8988T (cell line): ENCODE data around the gene TENM3.

Experiments
- DNase-seq: peaks from one replicate; pipeline ENCODE4 v3.0.0; 2011

TENM3 gene

DNA sequence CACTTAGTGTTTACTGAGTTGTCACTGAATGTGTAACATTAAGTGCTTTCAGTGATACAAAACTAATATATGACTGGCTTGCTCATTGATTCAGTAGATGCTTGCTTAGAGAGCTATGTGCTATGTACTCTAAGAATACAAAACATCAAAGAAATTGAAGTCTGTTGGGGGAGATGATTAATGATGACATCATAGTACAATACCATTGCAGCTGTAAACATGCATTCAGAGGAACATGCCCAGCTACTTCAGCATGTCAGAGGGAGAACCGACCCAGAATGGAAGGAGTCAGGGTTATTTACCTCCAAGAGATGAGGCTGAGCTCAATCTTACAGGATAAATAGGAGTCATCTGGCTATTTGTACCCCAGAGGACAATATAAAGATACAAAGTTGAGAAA lies 290.8 kb downstream of the TENM3 start:
- DNase-seq = no peak

DNA sequence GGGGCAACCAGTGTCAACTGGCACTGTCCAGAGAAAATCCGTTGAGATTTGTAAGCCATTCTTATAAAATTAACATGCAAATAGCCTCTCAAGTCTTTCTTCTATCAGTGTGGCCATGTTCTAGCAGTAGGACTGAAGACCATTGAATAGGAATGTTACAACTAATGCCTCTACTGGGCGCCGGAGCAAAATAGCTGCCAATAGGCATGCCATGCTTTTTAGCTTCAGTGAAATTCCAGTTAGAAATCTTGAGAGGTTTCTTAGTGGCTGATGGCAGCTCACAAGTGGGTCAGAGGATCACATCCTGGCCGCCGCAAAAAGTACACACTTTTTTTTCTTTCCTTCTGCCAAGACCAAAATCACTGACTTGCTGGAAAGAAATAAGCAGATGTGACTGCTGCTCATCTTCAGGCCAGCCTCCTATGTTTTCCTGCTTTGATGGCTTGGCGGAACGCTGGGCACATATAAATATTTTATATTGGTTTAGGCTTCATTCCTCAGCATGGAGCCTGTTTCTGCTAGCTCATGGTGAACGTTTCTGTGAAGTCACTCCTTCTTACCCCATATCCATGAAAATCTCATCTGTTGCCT lies 293.1 kb downstream of the TENM3 start:
- DNase-seq = no peak

DNA sequence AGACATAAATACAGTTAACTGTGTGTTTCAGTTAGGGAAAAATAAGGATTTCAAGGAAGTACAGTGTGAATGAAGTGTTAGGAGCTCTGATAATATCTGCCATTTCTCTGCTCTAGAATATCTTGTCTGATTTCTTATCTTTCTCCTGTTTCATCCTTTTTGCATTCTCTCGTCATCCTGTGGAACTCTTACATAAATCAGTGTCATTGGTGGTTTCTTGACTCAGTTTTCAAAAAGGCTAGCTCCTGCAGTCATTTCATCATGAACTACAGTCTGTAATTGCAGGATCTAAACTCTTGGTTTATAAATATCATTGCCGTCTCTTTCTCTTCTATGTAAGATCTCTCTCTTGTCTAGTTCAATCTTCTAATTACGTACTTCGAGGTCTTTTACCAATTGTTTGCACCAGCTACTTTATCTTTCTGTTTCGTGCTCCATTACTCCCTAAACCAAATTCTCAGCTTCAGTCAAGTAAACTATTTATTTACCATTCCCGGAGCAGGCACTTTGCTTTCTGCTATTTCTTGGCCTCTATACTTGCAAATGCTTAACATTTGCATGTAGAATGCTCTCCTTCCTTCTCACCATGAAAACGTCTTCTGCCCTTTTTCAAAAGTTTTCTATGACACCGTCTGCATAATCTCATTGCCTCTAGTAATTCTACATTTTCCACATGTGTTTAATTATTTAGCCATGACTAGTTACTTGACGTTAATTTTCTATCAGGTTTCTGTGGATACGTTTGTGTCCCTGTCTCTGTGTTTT lies 294.0 kb downstream of the TENM3 start:
- no peak for DNase-seq

DNA sequence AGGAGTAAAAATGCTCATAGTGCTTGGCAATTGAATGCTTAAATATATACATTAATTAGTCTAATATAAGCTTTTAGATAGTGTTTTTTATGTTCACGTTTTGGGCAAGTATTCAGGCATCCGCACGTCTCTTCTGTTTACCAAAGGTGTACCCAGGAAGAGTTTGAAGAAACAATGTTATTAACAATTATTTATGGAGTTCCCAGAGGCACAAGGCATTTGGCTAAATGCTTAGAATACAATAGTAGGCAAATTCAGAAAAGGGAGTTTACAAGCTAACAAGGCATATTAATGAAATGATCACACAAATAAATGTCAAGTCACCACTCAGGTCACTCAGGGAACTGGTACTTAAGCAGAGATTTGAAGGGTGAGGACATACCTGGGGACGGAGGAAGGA lies 294.8 kb downstream of the TENM3 start:
- DNase-seq = no peak

DNA sequence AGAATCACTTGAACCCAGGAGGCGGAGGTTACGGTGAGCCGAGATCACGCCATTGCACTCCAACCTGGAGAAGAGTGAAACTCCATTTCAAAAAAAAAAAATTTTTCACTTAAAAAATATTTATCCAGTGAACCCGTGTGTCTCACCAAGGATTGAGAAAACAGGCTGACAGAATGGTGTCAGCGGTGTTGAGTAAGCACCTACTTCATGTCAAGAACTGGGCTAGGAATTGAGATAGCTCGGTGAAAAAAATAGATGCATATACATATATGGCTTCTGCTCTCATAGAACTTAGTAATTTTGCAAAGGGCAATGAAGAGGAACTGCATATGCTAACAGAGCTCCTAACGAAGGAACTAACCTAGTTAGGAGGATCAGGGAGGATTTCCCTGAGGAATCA lies 297.3 kb downstream of the TENM3 start:
- no peak for DNase-seq

DNA sequence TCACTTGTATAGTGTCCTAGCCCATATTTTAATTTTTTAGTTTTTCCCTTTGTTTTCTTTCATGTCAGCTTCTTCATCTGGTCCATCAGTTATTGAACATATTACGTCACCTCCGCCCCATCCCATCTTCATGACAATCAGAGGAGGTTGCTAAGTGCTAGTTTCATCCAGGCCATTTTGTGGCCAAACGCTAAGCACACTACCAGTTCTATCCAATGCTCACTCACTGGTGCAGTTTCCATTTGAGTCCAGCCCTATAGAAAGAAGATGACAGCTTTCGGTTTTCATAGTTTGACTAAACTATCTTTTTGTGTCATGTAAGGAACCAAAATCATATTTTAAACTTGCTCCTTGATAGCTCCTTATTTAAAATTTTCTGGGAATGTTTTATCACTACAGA lies 304.2 kb downstream of the TENM3 start:
- no peak for DNase-seq

DNA sequence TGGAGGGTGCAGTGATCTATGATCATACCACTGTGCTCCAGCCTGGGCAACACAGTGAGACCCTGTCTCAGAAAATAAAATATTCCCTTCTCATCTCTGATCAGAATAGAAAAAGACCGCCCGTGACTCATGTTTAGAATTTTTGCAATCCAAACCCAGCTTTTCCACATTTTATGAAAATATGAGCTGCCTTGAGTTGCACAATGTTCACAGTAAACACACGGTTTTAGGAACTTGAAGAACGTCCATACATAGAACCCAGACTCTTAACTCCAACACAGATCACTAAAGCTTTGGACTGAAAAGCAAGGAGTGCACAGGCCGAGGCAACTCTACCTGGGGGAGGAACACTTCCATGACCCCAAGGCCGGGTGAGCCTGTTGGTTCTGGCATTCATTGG lies 305.0 kb downstream of the TENM3 start:
- no peak for DNase-seq

DNA sequence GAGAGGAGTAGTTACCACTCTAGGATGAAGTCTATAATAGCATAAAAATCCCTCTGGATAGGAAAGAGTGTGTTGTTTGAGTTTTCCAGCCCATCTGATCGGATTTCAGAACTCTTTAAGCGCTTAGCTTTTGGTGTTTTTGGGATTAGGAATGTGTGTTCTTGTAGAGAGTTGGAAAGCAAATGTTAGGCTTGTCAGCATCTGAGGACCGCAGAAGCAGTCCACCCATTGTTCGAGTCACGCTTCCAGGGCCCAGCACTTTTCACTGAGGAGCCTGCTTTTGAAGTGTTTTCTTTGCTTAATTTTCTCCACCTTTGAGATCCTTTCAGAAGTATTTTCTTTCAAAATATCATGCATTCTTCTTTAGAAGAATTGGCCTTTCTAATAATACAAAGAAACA lies 306.2 kb downstream of the TENM3 start:
- no peak for DNase-seq

DNA sequence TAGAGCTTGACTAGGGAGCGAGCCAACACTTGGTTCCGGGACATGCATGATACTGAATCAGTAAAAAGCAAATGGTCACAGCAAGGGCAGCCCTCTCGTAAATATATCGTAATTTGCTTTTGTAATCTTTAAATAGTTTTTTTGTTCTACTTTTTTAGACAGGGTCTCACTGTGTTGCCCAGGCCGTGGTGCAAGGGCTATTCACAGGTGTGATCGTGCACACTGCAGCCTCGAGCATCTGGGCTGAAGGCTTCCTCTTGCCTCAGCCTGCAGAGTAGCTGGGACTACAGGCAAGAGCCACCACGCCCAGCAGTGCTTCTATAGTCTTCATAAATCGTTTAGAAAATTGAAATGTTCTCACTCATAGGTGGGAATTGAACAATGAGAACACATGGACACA lies 309.7 kb downstream of the TENM3 start:
- no peak for DNase-seq

DNA sequence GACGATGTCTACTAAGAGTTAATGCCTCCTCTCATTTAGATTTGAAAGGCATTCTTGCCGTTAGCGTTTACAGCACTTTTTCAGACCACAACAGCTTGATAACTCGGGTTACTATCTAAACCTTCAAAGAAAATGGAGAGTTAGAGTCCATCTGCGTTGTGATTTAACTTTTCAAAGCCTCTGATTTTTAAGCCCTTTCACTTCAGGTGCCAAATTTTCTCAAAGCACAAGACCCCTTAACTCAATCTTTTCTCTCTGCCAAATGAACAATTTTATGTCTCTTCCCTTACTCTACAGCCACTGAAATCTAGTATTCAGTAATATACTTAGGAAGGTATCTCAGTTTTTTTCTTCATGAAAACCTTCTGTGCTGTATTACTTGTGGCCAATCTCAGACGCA lies 310.5 kb downstream of the TENM3 start:
- DNase-seq = no peak

DNA sequence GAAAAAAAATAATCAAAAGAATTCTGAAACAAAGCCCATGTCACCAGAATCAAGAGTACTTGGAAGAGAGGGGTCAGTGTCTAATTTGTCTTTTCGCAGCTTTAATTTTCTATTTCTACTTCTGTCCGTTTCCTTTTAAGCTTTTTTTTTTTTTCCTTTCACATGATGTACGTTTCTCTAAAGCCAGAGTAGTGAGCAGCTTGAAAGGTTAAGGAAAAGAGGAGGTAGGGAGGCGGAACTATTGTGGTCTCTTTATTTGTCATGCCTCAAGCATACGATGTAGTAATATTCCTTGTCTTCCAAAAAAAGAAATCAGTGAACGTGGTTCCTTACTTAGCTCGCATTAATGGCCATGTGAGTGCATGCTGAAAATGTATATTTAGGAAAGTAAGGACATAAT lies 311.5 kb downstream of the TENM3 start:
- no peak for DNase-seq

DNA sequence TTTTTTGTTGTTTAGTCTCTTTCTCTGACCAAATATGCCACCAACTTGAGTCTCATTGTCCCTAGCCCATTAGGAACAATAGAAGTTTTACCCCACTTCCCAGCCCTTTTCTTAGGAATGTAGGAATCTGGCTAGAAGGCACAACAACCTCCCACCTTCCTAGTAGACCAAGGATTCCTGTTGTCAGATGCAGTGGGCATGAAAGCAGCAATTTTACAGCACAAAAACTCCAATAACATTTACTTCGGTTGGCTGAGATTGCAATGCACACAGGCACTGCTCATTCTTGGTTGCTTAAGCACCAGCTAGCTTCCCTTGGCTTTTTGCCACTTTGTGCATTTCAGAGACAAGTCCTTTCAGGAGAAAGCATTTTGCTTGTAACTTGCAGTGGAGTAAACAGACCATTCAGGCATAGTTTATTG lies 312.8 kb downstream of the TENM3 start:
- DNase-seq = no peak

DNA sequence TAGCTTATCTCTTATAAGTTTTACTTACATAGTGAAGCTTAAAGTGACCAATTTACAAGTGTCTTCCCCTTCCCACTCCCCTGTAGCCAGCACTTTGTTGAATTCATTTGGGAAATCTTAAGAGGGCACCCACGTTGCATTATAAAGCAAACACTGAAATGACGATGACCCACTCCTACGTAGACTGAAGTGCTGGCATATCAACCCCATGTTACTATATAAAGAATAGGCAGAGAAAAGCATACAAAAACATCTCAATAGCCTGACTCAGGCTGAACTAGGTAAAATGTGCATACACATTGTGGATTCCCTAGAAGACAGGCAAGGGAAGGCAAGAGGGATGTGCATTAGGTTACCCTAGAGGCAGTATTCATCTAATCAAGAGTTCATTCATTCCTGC lies 313.4 kb downstream of the TENM3 start:
- DNase-seq = no peak

DNA sequence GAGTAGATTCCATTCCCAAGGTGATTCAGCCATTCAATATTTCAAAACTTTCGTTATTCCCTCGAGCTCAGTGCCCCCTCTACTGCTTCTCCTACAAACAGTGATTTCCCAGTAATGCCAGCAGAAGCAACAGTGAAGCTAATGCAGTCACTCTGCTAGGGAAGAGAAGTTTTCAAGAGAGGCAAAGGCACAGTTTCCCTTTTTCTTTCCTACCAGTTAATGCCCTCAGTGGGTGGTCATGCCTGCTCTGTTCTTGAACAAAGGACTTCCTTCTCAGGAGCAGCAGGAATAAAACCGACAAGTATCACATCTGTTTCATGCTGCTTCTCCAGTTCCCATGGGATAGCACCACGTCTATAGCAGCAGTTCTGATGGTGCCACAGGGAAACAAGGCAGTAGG lies 317.2 kb downstream of the TENM3 start:
- no peak for DNase-seq

DNA sequence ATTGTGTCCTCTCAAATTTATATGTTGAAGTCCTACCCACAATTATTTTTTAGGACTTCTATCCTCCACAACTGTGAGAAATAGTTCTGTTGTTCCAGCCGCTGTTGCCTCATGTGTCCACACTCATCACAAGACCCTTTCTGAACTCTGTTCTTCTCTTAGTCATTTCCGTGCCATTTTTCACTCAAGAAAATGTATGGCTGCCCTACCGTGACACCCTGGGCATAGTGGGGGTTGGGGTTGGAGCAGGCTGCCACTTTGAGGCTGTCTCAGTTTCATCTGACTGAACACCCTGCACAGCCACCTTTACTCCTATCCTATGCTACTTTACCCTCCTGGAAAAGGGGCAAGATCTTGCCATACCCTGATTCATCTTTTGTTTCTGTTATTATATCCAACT lies 319.1 kb downstream of the TENM3 start:
- DNase-seq = no peak

DNA sequence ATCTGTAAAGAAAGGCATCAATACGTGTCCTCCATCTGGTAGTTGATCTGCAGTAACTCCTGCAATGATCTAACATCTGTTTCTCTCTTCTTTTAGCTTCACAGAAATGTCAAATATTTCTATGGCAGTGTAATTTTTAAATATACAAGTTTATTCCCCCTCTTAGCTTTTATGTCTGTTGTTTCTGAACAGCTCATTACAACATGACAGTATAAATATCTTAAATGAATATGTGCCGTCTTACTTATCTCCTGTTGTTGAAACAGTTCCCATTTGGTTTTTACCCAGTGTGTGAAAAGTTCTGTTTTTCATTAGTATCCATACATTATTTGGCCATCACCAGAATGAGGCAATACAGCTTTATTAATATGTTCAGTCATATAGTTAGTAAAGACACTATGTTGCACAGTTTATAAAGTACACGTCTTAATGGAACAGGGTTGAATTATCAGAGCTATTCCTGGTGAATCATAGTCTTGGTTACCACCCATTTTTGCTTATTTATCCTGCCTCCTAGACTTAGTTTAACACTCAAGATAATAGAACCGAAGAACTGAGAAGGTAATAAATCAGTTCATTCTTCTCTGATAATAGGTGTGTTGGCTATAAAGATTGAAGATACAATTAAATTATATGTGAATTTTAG lies 321.6 kb downstream of the TENM3 start:
- DNase-seq = no peak

DNA sequence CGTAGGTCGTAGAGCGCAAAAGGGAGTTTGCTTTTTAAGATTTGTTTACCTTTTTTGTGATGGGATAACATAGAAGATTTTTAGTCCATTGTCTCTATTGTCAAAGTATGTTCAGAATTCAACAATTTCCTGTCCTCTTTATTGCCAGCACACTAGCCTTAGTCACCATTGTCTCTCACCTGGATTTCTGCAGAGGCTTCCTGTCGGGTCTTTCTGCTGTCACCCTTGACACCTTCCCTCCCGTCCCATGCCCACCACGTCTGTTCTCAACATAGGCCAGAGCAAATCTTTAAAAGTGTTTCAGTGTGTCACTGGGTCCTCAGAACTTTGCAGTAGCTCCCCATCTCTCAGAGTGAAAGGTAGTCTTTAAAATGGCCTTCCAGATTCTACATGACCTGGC lies 323.9 kb downstream of the TENM3 start:
- DNase-seq = no peak

DNA sequence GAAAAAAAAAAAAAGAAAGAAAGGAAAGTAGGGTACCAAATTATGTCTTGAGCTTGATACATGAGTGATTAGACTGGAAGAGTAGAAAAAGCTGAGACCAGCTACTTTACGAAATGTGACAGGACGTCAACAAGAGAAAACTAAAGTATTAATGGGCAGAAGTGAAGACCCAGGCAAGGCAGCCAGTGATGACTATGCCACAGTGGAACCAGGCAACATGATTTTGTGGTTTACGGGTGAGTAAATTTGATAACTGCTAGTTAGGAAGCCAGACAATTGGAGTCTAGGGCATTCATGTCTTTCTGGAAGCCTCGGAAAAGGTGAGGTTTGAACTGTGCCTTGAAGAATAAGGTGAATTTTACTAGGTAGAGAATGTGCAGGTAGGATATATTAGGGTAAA lies 326.4 kb downstream of the TENM3 start:
- DNase-seq = no peak

DNA sequence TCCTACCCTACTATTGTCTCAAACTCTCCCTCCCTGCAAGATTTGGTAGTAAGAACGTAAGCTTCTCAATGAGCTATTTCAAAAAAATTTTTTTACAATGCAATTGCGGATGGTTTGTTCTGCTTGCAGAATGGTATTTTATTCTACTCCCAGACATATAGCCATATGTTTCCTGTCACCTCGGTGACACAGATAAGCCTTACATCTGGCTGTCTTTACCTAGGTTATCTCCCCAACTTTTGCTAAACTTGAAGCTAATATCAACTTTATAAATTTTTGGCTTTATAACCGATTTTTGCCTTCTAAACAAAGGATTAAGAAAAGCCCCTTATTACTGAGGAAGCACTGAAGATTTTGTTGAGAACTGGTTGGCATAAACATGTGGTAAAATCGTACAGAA lies 331.5 kb downstream of the TENM3 start:
- DNase-seq = no peak

DNA sequence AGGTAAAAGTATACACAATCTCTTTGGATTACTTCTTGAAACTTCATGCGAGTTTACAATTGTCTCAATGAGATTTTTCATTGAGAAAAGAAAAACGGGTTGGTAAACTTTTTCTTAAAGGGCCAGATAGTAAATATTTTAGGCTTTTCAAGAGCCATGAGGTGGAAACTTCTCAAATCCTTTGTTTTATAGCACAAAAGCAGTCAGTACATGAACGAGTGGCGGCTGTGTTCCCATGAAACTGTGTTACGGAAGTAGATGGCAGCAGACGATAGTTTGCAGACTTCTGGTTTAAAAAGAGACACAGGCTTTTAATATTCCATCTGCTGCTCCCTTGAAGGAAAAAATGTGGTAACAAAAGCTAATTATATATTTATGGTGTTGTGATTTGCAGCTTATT lies 332.0 kb downstream of the TENM3 start:
- no peak for DNase-seq

DNA sequence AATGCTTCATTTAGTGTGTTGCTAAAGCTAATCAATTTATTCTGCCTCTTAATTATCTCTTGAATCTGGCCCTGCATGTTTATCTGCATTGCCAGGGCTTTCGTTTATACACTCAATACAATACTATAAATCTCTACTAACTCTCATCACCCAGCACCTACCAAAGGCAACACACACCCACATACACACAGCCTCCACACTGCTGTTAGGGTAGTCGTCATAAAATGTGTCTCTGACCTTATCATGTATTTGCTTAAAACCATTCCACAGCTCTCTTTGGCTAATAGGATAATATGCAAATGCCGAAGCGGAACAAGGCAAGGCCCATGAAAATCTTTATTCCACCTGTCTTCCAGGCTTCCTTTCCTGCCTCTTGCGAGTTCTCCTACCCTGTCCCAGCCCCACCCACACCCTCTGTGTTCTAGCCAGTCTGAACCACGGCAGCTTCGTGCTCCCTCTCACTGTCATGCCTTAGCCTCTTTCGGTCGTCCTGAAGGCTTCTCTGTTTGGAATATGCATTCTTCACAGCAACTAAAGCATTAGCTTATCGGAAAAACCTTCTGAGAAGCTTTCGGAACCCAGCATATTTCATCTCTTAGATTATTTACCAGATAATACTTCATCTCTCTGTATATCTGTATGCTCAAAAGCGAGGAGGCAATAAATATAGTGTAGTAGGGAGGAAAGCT lies 333.5 kb downstream of the TENM3 start:
- DNase-seq = no peak

DNA sequence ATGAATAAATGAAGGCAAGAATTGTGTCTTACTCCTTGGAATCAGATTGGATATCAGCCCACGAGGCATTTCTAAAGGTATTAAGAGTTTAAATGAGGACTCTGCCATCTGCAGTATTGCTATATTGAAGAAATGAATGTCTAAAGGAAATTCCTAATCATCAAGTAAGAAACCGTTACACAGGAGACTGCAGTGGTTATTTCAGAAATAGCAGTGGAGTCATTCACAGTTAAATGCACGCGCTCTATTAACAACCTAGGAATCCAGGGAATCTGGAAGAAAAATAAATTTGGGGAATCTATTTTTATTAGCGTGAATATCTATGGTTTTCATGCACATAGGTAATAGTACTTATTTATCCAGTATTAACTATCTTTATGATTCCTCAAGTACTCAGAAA lies 334.2 kb downstream of the TENM3 start:
- DNase-seq = no peak

DNA sequence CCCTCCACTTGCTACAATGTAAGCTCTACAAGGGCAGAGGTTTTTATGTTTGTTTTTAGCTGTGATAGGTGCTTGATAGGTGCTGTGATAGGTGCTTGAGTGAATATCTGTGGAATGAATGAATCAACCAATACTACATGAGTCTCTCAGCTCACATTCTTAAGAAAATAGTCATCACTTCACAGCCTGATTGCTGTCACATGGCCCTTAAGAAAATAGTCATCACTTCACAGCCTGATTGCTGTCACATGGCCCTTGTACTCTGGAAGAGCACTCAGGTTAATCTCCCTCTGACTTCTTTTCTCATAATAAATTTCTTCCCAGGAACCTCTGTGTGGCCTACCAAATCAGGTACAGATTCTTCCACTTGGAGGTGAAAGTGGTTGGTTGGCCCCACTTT lies 335.2 kb downstream of the TENM3 start:
- no peak for DNase-seq

DNA sequence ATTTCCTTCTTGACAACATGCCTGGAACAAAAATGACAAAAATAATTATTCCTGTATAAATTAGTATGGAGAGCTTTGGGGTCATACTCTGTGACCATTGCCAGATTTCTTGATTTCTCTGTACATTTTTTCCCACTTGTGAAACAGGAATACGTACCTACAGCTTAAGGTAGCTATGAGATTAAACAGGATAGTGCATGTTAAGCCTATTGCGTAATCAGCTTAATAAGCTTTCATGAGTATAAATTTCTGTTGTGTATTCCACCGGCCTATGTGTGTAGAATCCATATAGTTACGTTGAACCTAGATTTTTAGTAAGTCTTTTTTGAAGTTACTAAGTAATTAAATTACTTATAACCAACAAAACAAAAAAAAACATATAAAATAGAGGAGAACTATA lies 339.0 kb downstream of the TENM3 start:
- no peak for DNase-seq
